GM19043 (cell line): Measurements from ENCODE around the gene TSPAN13.

Experiments
- ATAC-seq: cut with Tn5 transposase; IDR thresholded peaks from one replicate; pipeline ENCODE4 v1.9.1; 2021; ENCODE audit warnings: low read depth; ENCODE audit not compliant: unreplicated experiment

TSPAN13 gene

GRCh38 chr7:16773884-16774283 lies 20.3 kb downstream of the TSPAN13 start:
- no peak for ATAC-seq

DNA sequence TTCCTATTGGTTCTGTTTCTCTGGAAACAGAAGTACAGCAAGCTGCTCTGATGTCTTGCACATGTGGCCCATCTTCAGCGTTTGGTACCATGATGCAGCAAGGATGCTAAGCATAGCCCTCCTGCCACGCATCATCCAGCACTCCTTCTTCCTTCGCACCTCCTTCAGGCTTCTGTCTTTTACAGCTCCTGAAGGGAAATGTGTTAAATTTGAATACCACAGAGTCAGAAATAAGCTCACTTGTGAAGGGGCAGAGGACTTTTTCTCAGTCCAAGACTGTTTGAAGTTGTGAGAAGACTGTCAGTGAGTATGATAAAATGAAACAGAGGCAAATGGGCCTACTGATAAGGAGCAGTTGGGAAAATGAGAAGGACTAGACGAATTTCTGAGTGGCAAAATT lies 20.7 kb downstream of the TSPAN13 start:
- no peak for ATAC-seq

GRCh38 chr7:16774986-16775385 lies 21.4 kb downstream of the TSPAN13 start:
- ATAC-seq: no peak

- no peak for ATAC-seq
Measured at GRCh38 chr7:16776053-16776452, 22.5 kb downstream of the TSPAN13 start.

DNA sequence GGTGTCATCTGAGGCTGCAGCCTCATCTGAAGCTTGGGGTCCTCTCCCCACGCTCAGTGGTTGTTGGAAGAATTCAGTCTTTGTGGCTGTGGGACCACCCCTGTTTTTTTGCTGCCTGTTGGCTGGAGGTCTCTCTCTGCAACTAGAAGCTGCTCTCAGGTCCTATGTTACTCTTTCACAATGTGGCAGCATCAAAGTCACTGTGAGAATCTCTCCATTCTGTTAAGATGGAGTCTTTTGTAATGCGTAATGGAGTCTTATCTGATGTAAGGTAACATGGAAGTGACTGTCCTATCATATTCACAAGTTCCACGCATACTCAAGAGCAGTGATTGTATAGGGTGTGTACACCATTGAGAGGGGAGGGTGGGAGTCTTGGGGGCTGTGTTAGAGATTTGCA lies 24.9 kb downstream of the TSPAN13 start:
- ATAC-seq: no peak

GRCh38 chr7:16779051-16779450 lies 25.5 kb downstream of the TSPAN13 start:
- ATAC-seq: no peak

DNA sequence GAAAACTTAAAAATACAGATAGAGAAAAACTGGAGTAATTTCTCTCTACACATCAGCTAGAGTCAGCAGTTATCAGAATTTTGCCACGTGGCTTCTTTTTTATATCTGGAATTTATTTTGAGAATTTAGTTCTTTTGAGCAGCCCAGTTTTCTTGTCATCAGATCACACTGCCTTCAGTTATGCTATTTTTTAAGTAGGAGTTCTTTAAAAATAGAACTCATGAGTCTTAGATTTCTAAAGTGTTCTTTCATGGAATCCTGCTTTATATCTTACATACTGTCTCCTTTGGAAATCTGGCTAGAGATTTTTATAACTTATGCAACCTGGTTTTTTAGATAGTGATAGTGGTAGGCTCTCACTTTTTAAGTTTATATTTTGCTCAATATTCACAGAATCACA lies 27.0 kb downstream of the TSPAN13 start:
- ATAC-seq: no peak

GRCh38 chr7:16785321-16785720 lies 31.8 kb downstream of the TSPAN13 start:
- ATAC-seq: no peak

DNA sequence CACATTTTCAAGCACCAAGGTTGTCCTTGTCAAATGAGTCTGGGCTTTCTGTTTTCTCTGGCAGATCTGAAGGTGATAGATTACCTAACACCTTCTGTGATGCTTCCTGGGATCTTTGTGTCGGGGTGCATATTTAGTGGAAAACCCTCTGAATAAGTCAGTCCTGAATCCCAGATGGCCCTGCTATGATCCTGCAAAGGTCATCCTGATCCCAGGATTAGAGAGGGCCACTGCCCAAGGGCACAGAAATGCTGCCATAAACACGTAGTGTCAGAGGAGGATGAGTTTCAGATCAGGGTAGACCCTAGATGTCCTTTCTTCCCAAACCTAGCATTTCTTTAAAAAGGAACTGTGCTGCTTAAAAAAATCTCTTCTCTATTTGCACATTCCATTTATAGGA lies 32.3 kb downstream of the TSPAN13 start:
- no peak for ATAC-seq

DNA sequence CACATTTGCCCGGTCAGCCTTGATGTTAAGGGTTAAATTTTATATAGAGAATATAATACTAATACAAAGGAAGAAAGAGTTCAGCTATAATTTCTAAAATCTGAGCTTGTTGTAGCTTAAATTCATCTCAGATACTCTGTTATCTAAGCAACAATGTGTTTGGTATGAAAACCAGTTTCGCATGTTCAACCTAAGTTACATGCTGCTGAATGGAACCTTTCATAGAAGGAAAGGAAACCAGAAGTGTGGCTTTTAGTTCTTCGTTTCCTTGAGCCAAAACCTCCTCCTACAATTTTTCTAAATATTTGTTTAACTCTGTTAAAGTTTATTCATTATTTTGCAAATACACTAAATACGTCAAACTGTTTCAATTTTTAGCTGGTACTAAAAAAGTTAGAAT lies 32.7 kb downstream of the TSPAN13 start:
- no peak for ATAC-seq

GRCh38 chr7:16787127-16787526 lies 33.6 kb downstream of the TSPAN13 start:
- no peak for ATAC-seq

DNA sequence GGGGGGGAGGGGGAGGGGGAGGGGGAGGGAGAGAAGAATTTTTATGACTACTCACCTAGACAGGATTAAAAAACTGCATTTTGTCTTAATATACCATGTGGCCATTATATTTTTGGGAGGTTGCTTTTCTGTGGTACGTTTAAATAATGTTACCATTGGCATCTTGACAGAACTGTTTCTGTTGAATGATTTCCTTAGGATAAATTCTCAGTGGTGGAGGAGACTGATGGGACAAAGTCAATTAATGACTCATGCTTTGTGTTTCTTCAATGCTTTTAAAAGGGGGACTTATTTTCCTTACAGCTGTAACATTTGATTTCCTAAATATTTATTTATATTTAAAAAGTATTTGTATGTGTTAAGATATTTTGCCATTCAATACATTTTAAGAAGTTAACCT lies 37.5 kb downstream of the TSPAN13 start:
- no peak for ATAC-seq

- ATAC-seq: no peak
Measured at GRCh38 chr7:16791905-16792698, 38.5 kb downstream of the TSPAN13 start.

DNA sequence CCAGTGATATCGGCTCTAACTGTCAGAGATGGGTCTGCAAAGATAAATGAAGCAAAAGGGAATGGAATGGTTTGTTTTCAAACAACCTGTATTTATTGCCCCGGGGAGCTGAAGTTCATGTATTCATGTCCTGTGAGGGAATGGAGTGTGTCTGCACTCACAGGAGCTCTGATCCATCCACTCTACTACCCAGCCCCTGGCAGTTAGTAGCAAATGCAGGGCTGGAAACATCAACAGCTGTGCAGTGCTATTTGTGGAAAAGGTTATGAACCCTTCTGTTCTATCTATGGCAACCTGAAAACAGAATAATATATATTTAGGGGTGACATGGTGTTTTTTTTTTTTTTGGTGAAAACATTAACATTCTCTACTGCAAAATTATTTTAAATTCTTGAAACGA lies 41.4 kb downstream of the TSPAN13 start:
- no peak for ATAC-seq

DNA sequence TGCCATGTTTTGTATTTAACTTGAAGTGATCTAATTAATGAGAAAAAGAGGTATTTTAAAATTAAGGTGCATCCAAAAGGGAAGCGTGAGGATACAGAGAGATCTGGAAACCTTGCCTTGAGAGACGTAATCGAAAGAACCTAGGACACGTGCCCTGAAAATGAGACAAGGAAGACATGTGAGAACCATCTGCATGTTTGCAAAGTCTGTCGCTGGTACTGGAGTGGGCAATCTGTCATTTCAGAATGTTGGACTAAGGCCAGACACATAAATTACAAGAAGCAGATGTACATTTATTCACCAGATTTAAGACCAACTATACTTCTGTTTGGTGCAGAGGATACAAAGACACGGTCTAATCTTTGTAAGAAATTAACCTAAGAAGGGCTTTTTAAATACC lies 42.1 kb downstream of the TSPAN13 start:
- no peak for ATAC-seq

DNA sequence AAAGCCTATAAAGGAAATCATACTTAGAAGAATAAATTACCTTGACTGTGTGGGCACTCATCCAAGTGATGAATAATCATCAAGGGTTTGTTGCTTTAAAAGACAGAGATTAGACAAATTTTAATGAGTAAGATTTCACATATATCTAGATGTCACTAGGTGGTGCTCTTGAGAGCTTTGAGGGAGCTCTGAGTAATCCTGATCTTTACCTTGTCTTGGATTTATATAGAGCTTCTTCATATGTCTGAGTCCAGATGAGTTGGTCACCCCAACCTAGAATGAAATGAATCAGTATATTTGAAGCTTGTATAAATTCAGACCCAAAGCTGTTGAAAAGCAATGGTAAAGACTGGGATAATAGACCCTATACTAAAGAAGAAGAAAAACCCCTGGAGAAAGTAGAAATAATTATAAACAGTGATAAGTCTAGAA lies 47.6 kb downstream of the TSPAN13 start:
- no peak for ATAC-seq

GRCh38 chr7:16801579-16801978 lies 48.0 kb downstream of the TSPAN13 start:
- no peak for ATAC-seq

GRCh38 chr7:16803125-16803524 lies 49.6 kb downstream of the TSPAN13 start:
- ATAC-seq: no peak

GRCh38 chr7:16803881-16804673 lies 50.5 kb downstream of the TSPAN13 start:
- ATAC-seq: no peak

DNA sequence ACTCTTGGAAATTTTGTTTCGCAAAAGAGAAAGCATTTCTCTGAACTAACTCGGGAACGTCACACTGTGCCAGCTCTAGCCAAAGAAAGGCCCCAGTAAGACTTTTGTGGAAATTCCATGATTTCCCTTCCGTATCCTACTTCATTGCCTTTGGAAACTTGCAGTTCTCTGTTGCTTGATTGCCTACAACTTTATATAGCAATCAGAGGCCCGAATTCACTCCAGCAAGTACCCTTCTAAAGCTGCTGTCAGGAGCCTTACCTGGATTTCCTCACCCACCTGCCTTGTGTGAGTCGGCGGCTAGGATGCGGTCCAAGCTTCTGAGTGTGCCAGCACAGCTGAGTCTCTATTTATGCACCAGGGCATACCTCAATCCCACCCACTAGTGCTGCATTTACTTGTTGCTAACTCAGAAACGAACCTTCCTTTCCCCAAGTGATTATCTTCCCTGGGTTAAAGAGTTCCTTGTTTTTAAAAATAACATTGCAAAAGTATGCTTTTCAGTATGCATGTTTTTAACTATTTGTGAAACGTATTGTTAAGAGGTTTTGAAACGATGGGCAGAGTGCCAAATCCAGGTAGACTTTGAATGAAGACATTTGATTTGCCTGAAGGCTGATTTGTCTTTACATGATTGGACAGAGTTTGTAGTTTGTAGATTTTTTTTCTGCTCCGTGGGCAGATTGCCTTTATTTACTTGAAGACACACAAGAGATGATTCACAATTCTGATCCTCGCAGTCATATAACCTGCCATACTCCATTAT lies 51.3 kb downstream of the TSPAN13 start, which contains the start of gene AGR2:
Gene AGR2 (minus strand): TSS at position 326 of the 766 bp plus-strand sequence. CDS start 3,203 bp downstream, outside the sequence.
- no peak for ATAC-seq

DNA sequence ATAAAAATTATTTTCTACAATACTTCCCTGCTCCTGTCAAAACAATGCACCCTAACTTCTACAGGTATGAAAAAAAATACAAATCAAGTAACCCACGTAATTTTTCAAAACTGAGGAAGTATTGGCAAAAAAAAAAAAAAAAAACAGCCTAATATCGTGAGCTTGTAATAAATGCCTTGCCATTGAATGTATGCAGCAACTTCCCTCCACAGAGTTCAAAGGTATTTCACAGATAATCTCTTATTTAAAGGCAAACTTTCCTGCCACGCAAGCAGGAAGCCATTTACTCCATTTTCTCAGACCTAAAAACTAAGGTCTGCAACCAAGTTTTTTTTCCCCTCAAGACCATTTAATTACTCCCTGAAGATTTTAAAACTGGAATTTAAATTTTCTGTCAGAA lies 51.9 kb downstream of the TSPAN13 start:
- ATAC-seq: no peak
